ENCODE data around the gene RSPH1.
"Not testable (repeated sequence)": the region's sequence is repeated elsewhere in the genome, so short reads cannot be mapped to it uniquely, and the experiment has no call there.

RSPH1 gene

DNA sequence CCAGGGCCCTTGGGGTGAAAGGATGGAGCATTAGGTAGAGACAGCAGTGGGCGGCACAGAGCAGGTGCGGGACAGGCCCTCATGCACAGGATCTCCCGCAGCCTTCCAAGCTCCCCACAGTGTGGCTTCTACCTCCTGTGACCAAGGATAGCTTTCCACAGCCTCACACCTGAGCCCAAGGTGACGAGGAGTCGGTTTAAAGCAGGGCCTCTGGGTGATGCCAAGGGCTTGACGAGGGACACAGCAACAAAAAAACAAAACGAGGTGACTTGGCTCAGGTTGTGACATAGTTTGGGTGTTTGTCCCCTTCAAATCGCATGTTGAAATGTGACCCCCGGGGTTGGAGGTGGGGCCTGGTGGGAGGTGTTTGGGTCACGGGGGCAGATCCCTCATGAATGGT, 15.3 kb downstream of the RSPH1 start:
- DNase-seq = no peak

DNA sequence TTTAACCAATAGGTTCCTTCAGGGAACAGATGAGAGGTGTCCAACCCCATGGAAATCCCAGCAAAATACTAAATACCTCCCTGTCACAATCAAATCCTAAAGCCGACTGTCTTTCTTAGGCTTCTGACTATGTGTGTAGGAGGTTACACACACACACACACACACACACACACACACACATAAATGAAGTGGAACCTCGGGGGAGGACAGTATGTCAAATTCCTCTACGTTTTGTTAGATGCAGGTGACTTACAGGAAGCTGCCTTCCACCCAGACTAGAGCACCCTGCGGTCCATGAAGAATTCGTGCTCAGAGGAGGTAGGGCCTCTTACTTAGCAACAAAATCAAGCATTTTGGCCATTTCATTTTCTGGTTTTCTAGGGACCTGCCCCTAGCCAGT, 16.4 kb downstream of the RSPH1 start:
- no peak for DNase-seq

DNA sequence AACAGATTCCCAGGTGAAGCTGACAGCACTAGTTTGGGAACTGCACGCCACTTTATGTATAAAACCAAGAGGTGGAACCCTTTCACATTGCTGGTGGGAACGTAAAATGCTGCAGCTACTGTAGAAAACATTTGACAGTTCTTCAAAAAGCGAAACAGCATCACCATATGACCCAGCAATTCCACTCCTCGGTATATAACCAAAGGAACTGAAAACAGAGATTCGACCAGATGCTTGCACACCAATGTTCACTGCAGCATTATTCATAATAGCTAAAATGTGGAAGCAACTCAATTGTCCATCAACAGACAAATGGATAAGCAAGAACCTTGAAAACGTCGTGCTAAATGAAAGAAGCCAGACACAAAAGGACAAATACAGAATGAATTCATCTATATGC, 17.5 kb downstream of the RSPH1 start:
- DNase-seq = no peak

- DNase-seq = no peak
Measured at GRCh38 chr21:42476388-42477331, 19.4 kb downstream of the RSPH1 start.

GRCh38 chr21:42475526-42476387, 20.3 kb downstream of the RSPH1 start:
- no peak for DNase-seq

DNA sequence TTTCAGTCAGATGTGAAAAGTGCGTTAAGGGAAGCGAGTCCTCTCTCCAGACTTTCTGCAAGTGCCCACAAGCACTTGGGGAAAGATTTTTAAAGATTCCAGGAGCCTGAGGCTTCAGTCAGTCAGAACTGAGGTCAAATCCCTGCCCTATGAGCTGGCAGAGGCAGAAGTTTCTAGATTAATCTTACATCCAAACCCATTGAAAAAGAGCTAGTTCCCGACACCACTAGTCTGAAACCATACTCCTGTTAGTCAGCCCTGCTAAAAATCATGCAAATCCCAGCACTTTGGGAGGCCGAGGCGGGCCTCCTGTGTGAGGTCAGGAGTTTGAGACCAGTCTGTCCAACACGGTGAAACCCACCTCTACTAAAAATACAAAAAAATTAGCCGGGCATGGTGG, 21.0 kb downstream of the RSPH1 start:
- DNase-seq = no peak

GRCh38 chr21:42474043-42474831, 21.8 kb downstream of the RSPH1 start:
- DNase-seq = no peak

DNA sequence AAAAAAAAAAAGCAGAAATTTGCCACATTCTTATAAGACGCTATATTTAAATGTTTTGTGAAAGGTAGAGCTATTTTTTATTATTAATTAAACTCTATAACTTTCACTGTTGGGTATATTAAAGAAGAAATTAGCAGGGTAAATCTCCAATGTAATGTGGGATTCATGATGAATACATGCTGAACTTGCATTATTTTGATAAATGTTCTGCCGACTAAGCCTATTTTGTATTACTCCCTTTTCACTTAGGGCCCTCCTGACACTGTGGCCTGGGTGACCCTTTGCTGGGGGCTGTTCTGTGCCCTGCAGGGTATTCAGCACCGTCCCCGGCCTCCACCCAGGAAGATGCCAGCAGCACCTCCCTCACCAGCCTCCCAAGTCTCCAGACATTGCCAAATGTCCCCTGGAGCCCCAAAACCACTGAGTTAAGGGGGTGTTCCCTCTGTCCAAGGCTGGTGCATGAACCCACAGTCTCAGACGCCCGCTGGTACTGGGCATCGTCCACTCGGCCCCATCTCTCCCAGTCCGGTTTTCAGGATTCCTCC, 22.5 kb downstream of the RSPH1 start:
- no peak for DNase-seq

GRCh38 chr21:42472521-42472920, 23.5 kb downstream of the RSPH1 start:
- DNase-seq = no peak

GRCh38 chr21:42471716-42472330, 24.2 kb downstream of the RSPH1 start:
- no peak for DNase-seq

DNA sequence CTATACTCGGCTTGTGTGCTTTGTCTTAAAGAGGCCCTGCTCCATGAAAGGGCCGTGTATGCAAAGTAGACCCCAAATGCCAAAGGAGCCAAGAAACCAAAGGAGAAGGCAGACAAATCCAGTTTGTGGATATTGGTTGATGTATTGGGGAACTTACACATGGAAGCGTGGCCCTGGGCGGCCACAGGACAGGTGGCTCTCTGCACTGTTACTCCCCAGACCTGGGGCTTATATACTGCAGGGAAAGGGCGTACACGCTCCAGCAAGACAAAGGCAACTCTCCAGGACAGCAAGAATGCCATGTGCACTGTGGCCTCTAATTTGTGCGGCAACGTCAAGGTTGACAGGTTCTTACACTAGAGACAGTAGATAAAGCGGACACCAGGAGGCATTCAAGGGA, 24.8 kb downstream of the RSPH1 start:
- no peak for DNase-seq

DNA sequence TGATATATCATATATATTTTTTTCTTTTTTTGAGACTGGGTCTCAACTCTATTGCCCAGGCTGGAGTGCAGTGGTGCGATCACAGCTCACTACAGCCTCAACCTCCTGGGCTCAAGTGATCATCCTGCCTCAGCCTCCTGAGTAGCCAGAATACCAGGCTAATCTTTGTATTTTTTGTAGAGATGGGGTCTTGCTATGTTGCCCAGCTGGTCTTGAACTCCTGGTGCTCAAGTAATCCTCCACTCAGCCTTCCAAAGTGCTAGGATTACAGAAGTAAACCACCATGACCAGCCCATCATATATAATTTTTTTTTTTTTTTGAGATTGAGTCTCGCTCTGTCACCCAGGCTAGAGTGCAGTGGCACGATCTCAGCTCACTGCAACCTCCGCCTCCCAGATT, 26.3 kb downstream of the RSPH1 start:
- not testable (repeated sequence) for DNase-seq

DNA sequence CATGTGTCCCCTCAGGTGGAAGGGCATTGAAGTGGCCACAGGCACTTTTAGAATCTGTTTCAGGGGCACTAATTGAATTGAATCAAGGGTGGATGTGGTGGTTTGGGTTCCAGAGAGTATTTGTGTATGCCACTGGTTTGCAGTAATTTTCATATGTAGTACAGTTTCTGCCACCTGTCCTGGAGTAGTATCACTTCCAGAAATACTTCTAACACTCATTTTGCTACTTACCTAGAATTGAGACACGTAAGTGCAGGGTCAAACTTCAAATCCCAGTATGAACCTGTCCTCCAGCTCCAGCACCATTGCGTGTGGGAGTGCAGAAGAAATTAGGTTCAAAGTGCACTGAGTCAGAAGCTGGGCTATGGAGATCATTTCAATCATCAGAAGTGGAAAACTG, 26.8 kb downstream of the RSPH1 start:
- DNase-seq = no peak

- DNase-seq = no peak
Measured at GRCh38 chr21:42468491-42469131, 27.4 kb downstream of the RSPH1 start.

- DNase-seq = no peak
Measured at GRCh38 chr21:42467140-42467983, 28.7 kb downstream of the RSPH1 start.

DNA sequence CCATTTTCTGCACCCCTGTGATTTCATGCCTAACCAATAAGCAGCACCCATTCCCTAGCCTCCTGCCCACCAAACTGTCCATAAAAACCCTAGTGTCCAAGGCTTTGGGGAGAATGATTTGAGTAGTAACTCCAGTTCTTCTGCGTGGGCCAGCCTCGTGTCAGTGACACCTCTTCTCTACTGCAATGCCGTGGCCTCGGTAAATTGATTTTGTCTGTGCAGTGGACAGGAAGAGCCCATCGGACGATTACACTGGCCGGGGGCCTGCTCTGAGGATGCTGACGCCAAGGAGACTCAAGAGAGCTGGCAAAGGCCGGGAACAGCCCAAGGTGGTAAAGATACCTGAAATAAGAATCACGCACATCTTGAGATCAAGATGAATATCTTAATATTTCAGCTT, 29.3 kb downstream of the RSPH1 start:
- DNase-seq = no peak

- DNase-seq = no peak
Measured at GRCh38 chr21:42465803-42466127, 30.3 kb downstream of the RSPH1 start.

- DNase-seq = no peak
Measured at GRCh38 chr21:42465008-42465802, 30.8 kb downstream of the RSPH1 start.

DNA sequence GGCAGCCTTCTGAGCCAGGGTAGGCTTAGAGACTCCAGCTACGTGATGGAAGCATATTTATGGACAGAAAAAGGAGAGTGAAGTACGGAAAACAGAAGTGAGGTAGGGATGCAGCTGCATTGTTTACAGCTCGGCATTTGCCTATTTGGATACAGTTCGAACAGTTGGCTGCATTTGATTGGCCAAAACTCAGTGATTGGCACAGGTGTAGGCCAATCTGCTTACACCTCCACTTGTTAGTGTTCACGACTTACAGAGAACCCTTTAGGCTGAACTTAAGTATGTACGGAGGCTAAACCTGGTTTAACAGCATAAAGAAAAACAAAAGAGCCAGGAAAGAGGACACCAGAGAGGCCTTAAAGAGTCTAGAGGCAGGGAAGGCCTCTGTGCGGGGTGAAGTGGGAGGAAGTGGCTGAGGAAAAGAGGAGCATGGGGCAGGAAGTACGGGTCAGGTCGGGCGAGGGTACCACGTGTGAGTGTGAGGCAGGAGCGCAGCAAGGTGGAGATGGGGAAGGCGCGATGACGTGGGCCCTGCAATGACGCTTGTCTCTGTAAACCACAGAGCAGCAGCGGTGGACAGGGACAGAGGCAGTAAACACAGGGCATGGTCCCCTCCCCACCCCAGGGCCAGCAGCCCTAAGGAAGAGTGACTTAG, 32.0 kb downstream of the RSPH1 start:
- DNase-seq = peak; percentile 50 to 52

All from activated CD4-positive, alpha-beta T cell treated with anti-CD3 and anti-CD28 coated beads, Interleukin-2, amount 50 U/mL, for 4 hours (primary cell).